ENCODE measurements around the gene KLF7. TPM values are rescaled to one million over a fixed set of nuclear protein-coding genes. Genes with fewer than 3 reads are reported as not detected.

Gene KLF7
- total and polyA plus RNA-seq, 4 donors = 4.4 to 51.8 (median 22.3) TPM

DNA sequence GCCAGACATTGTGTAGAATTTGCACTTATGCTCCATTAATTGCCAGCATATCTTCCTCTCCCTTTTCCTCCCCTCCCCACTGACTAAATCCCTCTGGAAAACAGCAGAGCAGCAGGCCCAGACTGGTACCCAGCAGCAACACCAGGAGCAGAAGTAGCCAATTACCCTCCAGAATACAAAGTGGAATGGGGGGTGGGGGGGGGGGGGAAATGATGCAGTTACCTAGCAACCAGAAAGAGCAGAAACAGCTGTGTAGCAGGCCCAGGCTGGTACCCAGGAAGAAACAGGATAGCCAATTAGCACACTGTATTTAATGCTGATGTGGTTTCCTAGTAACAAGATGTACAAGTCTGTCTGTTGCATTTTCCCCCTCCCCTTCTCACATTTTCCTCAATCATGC lies 52.3 kb downstream of the KLF7 start:
- ATAC-seq (ENCODE audit: insufficient read depth, low FRiP score) (no peak), DNase-seq (no peak)
- H3K4me1 ChIP-seq (ENCODE audit: control insufficient read depth in 5 of 5, insufficient read depth in 5 of 5, low read length in 5 of 5) = peaks cover 0 to 15% (median 0%) of the 10 kb centered on the region in 5 donors
- peaks cover 0 to 7% (median 0%) of the 10 kb centered on the region in 4 donors for H3K36me3 ChIP-seq (ENCODE audit: control insufficient read depth in 4 of 4, insufficient read depth in 4 of 4, low read length in 4 of 4)
- no peak overlapping the region for H3K27ac ChIP-seq (ENCODE audit: low read depth in 1 of 2, low read length in 1 of 2)
- H3K9ac ChIP-seq (ENCODE audit: insufficient read depth in 1 of 2, low read length in 2 of 2) = no peak overlapping the region
- no peaks in the 10 kb centered on the region for H3K27me3 ChIP-seq (ENCODE audit: control insufficient read depth in 3 of 3, insufficient read depth in 3 of 3, low read length in 2 of 3)
- no peak overlapping the region for H3K4me3 ChIP-seq
- TF ChIP-seq CTCF (IDR thresholded peaks at IDR 0.05; ENCODE audit: control extremely low read depth, extremely low read depth) = no peak
- no peaks in the 10 kb centered on the region for H3K9me3 ChIP-seq (ENCODE audit: control insufficient read depth in 4 of 4, insufficient read depth in 3 of 4, low read length in 3 of 4)

GRCh38 chr2:207112785-207113184 lies 53.0 kb downstream of the KLF7 start:
- no peak overlapping the region for H3K9ac ChIP-seq (ENCODE audit: insufficient read depth in 1 of 2, low read length in 2 of 2)
- peaks cover 0 to 7% (median 0%) of the 10 kb centered on the region in 4 donors for H3K36me3 ChIP-seq (ENCODE audit: control insufficient read depth in 4 of 4, insufficient read depth in 4 of 4, low read length in 4 of 4)
- H3K9me3 ChIP-seq (ENCODE audit: control insufficient read depth in 4 of 4, insufficient read depth in 3 of 4, low read length in 3 of 4) = no peaks in the 10 kb centered on the region
- peaks cover 0 to 15% (median 0%) of the 10 kb centered on the region in 5 donors for H3K4me1 ChIP-seq (ENCODE audit: control insufficient read depth in 5 of 5, insufficient read depth in 5 of 5, low read length in 5 of 5)
- ATAC-seq (ENCODE audit: insufficient read depth, low FRiP score) (no peak), DNase-seq (no peak)
- TF ChIP-seq CTCF (IDR thresholded peaks at IDR 0.05; ENCODE audit: control extremely low read depth, extremely low read depth) = no peak
- H3K27ac ChIP-seq (ENCODE audit: low read depth in 1 of 2, low read length in 1 of 2) = no peak overlapping the region
- no peaks in the 10 kb centered on the region for H3K27me3 ChIP-seq (ENCODE audit: control insufficient read depth in 3 of 3, insufficient read depth in 3 of 3, low read length in 2 of 3)
- H3K4me3 ChIP-seq = no peak overlapping the region
- 93 to 94% methylated on average over 2 of the region's 2 CpGs for whole genome bisulfite sequencing, 2 donors

- Histone ChIP-seq H3K4me1 (ENCODE audit: control insufficient read depth in 5 of 5, insufficient read depth in 5 of 5, low read length in 5 of 5) (peaks cover 0 to 14% (median 0%) of the 10 kb centered on the region in 5 donors), H3K27ac (ENCODE audit: low read depth in 1 of 2, low read length in 1 of 2) (no peak overlapping the region), H3K27me3 (ENCODE audit: control insufficient read depth in 3 of 3, insufficient read depth in 3 of 3, low read length in 2 of 3) (no peaks in the 10 kb centered on the region), H3K9ac (ENCODE audit: insufficient read depth in 1 of 2, low read length in 2 of 2) (no peak overlapping the region), H3K36me3 (ENCODE audit: control insufficient read depth in 4 of 4, insufficient read depth in 4 of 4, low read length in 4 of 4) (peaks cover 0 to 7% (median 0%) of the 10 kb centered on the region in 4 donors), H3K4me3 (no peak overlapping the region), H3K9me3 (ENCODE audit: control insufficient read depth in 4 of 4, insufficient read depth in 3 of 4, low read length in 3 of 4) (no peaks in the 10 kb centered on the region)
- no peak for TF ChIP-seq CTCF (IDR thresholded peaks at IDR 0.05; ENCODE audit: control extremely low read depth, extremely low read depth)
- ATAC-seq (ENCODE audit: insufficient read depth, low FRiP score) (no peak), DNase-seq (no peak)
- WGBS, 2 donors = 47 to 51% methylated on average over 2 of the region's 2 CpGs
Measured at GRCh38 chr2:207112383-207112782, 53.4 kb downstream of the KLF7 start.

GRCh38 chr2:207111757-207112156 lies 54.0 kb downstream of the KLF7 start:
- Histone ChIP-seq H3K27ac (ENCODE audit: low read depth in 1 of 2, low read length in 1 of 2) (no peak overlapping the region), H3K27me3 (ENCODE audit: control insufficient read depth in 3 of 3, insufficient read depth in 3 of 3, low read length in 2 of 3) (no peaks in the 10 kb centered on the region), H3K9me3 (ENCODE audit: control insufficient read depth in 4 of 4, insufficient read depth in 3 of 4, low read length in 3 of 4) (no peaks in the 10 kb centered on the region), H3K9ac (ENCODE audit: insufficient read depth in 1 of 2, low read length in 2 of 2) (no peak overlapping the region), H3K36me3 (ENCODE audit: control insufficient read depth in 4 of 4, insufficient read depth in 4 of 4, low read length in 4 of 4) (peaks cover 0 to 13% (median 2%) of the 10 kb centered on the region in 4 donors), H3K4me3 (no peak overlapping the region), H3K4me1 (ENCODE audit: control insufficient read depth in 5 of 5, insufficient read depth in 5 of 5, low read length in 5 of 5) (peaks cover 0 to 12% (median under 1%) of the 10 kb centered on the region in 5 donors)
- WGBS, 2 donors = 85 to 89% methylated on average over 4 of the region's 4 CpGs
- no peak for TF ChIP-seq CTCF (IDR thresholded peaks at IDR 0.05; ENCODE audit: control extremely low read depth, extremely low read depth)
- ATAC-seq (ENCODE audit: insufficient read depth, low FRiP score) (no peak), DNase-seq (no peak)
